Stimulated activated naive CD4-positive, alpha-beta T cell (primary cell): ENCODE results near the gene PRRC1.
A peak's percentile ranks its signal among the peaks of the same experiment; 100 is the strongest.
"Not testable (repeated sequence)": the region's sequence is repeated elsewhere in the genome, so short reads cannot be mapped to it uniquely, and the experiment has no call there.

Source experiments
- DNase-seq, 6 experiments: peaks; one replicate each; lab custom pipeline; 2025; lab: John Stamatoyannopoulos, UW

Gene PRRC1

GRCh38 chr5:127517480-127518318 lies at the start of gene PRRC1:
PRRC1 (plus strand) TSS chr5:127517640; CDS start chr5:127523480, 5,840 bp downstream.
- peak; percentile 67 to 78 (median 72) for DNase-seq

GRCh38 chr5:127471211-127471610 lies 46.2 kb upstream of the PRRC1 start:
- no peak for DNase-seq

DNA sequence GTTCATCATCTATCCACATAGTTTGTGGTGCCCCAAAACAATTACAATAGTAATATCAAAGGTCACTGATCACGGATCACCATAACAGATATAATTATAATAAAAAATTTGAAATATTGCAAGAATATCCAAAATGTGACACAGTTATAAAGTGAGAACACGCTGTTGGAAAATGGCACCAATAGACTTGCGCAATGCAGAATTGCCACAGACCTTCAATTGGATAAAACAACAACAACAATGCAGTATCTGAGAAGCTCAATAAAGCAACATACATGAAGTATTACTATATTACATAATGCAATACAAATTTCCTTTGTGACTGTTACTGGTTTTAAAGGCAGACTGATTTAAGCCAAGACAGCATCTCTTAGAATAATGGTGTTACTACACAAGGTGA lies 44.7 kb upstream of the PRRC1 start:
- DNase-seq = no peak

- no peak for DNase-seq
Observed at GRCh38 chr5:127486471-127486870, 31.0 kb upstream of the PRRC1 start.

GRCh38 chr5:127492854-127493738 lies 24.3 kb upstream of the PRRC1 start:
- peak in 3 of 6 experiments; percentile 41 to 61 (median 54) for DNase-seq

- DNase-seq = no peak
Observed at GRCh38 chr5:127498548-127498947, 18.9 kb upstream of the PRRC1 start.

GRCh38 chr5:127505905-127506304 lies 11.5 kb upstream of the PRRC1 start:
- no peak for DNase-seq

- no peak for DNase-seq
Observed at GRCh38 chr5:127506616-127507015, 10.8 kb upstream of the PRRC1 start.

- no peak for DNase-seq
Observed at GRCh38 chr5:127508644-127509373, 8.6 kb upstream of the PRRC1 start.

GRCh38 chr5:127513408-127513970 lies 4.0 kb upstream of the PRRC1 start:
- no peak for DNase-seq

DNA sequence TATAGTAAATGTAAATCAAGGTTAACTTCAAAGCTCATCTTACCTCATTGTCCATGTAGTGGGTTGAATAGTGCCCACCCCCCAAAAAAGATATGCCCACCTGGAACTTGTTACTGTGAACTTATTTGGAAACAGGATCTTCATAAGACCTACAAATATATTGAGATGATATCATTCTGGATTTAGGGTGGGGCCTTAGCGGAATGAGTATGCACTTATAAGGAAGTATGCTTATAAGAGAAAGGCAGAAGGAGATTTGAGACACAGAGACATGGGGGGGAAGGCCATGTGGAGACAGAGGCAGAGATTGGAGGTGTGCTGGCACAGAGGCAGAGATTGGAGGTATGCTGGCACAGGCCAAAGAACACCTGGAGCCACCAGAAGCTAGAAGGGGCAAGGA lies 2.6 kb upstream of the PRRC1 start:
- DNase-seq = no peak

GRCh38 chr5:127515693-127516440 lies 1.6 kb upstream of the PRRC1 start:
- DNase-seq = no peak

GRCh38 chr5:127517110-127517479 lies 345 bp upstream of the PRRC1 start:
- no peak for DNase-seq

GRCh38 chr5:127518319-127518621 lies 830 bp downstream of the PRRC1 start:
- peak in 3 of 6 experiments; percentile 27 to 62 (median 60) for DNase-seq

- DNase-seq = no peak
Observed at GRCh38 chr5:127519527-127519926, 2.1 kb downstream of the PRRC1 start.

GRCh38 chr5:127521138-127521770 lies 3.8 kb downstream of the PRRC1 start:
- DNase-seq = no peak

DNA sequence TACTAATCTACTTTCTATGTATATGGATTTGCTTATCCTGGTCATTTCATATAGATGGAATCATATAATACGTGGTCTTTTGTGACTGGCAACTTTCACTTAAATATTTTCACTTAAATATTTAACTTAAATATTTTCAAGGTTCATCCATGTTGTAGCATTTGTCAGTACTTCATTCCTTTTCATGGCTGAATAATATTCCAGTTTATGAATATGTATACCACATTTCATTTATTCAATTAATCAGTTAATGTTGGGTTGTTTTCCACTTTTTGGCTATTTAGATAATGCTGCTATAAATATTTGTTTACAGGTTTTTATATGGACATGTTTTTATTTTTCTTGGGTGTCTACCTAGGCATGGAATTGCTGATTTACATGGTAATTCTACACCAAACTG lies 7.7 kb downstream of the PRRC1 start:
- DNase-seq = no peak

GRCh38 chr5:127529904-127530682 lies 12.7 kb downstream of the PRRC1 start:
- no peak for DNase-seq

DNA sequence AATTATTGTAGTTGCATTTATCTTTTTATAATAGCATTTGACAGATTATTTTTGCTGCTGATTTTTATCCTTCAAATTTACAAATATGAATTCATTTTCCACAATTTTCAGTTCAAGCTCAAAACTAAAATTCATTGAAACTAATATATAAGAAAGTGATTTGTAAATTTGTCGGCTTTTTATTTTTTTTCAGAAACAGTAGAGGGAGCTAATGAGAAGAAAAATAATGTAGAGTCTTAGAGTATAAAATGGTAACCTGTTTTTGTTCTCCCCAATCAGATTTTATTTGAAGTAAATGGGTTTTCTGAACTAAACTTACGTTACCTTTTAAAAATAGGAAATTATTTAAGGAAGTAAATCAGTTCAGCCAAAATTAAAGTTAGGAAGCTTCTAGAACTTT lies 19.2 kb downstream of the PRRC1 start:
- DNase-seq = peak in 1 of 6 experiments; percentile 1

DNA sequence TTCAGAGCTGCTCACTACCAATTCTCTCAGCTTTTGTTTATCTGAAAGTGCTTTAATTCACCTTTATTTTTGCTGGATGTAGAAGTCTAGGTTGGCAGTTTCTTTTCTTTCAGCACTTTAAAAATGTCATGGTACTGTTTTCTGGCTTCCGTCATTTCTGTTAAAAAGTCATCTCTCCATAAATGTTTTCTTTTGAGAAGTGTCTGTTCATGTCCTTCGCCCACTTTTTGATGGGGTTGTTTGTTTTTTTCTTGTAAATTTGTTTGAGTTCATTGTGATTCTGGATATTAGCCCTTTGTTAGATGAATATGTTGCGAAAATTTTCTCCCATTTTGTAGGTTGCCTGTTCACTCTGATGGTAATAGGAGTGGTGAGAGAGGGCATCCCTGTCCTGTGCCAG lies 23.1 kb downstream of the PRRC1 start:
- not testable (repeated sequence) for DNase-seq
